GM19395 (cell line): ENCODE data around the gene ODAD4.

Experiments used
- ATAC-seq: cut with Tn5 transposase; IDR thresholded peaks from one replicate; pipeline ENCODE4 v1.9.1; 2021; ENCODE audit warnings: mild to moderate bottlenecking, moderate library complexity; ENCODE audit not compliant: unreplicated experiment

Gene ODAD4

GRCh38 chr17:41930009-41930832, at the start of gene ODAD4:
ODAD4 (plus strand) TSS chr17:41930617; CDS start chr17:41930724, 107 bp downstream.
- ATAC-seq: peak; percentile 91

GRCh38 chr17:41882756-41883155, 47.7 kb upstream of the ODAD4 start:
- ATAC-seq: no peak

- ATAC-seq: no peak
These were observed 44.7 kb upstream of the ODAD4 start for GRCh38 chr17:41885733-41886132.

GRCh38 chr17:41888332-41888965, 42.0 kb upstream of the ODAD4 start:
- ATAC-seq: no peak

- no peak for ATAC-seq
These were observed 39.0 kb upstream of the ODAD4 start for GRCh38 chr17:41891135-41892020.

GRCh38 chr17:41892021-41892376, 38.4 kb upstream of the ODAD4 start:
- ATAC-seq: no peak

- ATAC-seq: no peak
These were observed 37.0 kb upstream of the ODAD4 start for GRCh38 chr17:41893384-41893783.

- ATAC-seq: no peak
These were observed 35.6 kb upstream of the ODAD4 start for GRCh38 chr17:41894791-41895331.

GRCh38 chr17:41895617-41896016, 34.8 kb upstream of the ODAD4 start:
- ATAC-seq: no peak

GRCh38 chr17:41896726-41897125, 33.7 kb upstream of the ODAD4 start:
- no peak for ATAC-seq

- ATAC-seq: no peak
These were observed 28.8 kb upstream of the ODAD4 start for GRCh38 chr17:41901646-41902045.

- no peak for ATAC-seq
These were observed 26.1 kb upstream of the ODAD4 start for GRCh38 chr17:41904242-41904841.

- ATAC-seq: no peak
These were observed 25.2 kb upstream of the ODAD4 start for GRCh38 chr17:41905172-41905571.

GRCh38 chr17:41906465-41907184, 23.8 kb upstream of the ODAD4 start:
- ATAC-seq: no peak

GRCh38 chr17:41907185-41907556, 23.2 kb upstream of the ODAD4 start:
- no peak for ATAC-seq

GRCh38 chr17:41907633-41908539, 22.5 kb upstream of the ODAD4 start:
- no peak for ATAC-seq

GRCh38 chr17:41909088-41909487, 21.3 kb upstream of the ODAD4 start:
- no peak for ATAC-seq

- ATAC-seq: no peak
These were observed 19.6 kb upstream of the ODAD4 start for GRCh38 chr17:41910701-41911391.

GRCh38 chr17:41912925-41913324, 17.5 kb upstream of the ODAD4 start:
- no peak for ATAC-seq
